ENCODE results near the gene ANO4. TPM values are rescaled to one million over a fixed set of nuclear protein-coding genes. Genes with fewer than 3 reads are reported as not detected.

ANO4 gene
- total RNA-seq, 3 donors from 2014 or later (not counting 1 experiment from before 2014, with no cell fraction given): not detected

- Mint-ChIP-seq H3K27ac (no peak overlapping the region), H3K9me3 (peaks cover 9 to 14% of the 10 kb centered on the region in 2 donors), H3K4me1 (no peaks in the 10 kb centered on the region), H3K36me3 (no peaks in the 10 kb centered on the region), H3K27me3 (ENCODE audit: low read depth in 2 of 2) (no peaks in the 10 kb centered on the region), H3K4me3 (no peak overlapping the region)
- Histone ChIP-seq H3K27ac (ENCODE audit: low read length) (no peak overlapping the region), H3K27me3 (ENCODE audit: control insufficient read depth, insufficient read depth, low read length) (no peaks in the 10 kb centered on the region), H3K9me3 (ENCODE audit: control insufficient read depth, insufficient read depth, low read length) (no peaks in the 10 kb centered on the region), H3K4me1 (ENCODE audit: control insufficient read depth, insufficient read depth, low read length) (no peaks in the 10 kb centered on the region), H3K4me3 (ENCODE audit: low read length) (no peak overlapping the region), H3K36me3 (ENCODE audit: control insufficient read depth, insufficient read depth, low read length) (no peaks in the 10 kb centered on the region)
- TF ChIP-seq CTCF (IDR thresholded peaks at IDR 0.05): no peak
- ATAC-seq (no peak), DNase-seq (no peak)
- 84% methylated on average over 3 of the region's 4 CpGs for WGBS (ENCODE audit: insufficient coverage)
- intact Hi-C loops (cut with micrococcal nuclease): no loop called here
Observed at GRCh38 chr12:100995771-100996170, 201.2 kb downstream of the ANO4 start.

GRCh38 chr12:101001669-101002068 lies 207.1 kb downstream of the ANO4 start:
- no peaks in the 10 kb centered on the region for H3K27me3 ChIP-seq (ENCODE audit: control insufficient read depth, insufficient read depth, low read length)
- H3K4me3 ChIP-seq (ENCODE audit: low read length): no peak overlapping the region
- H3K36me3 ChIP-seq (ENCODE audit: control insufficient read depth, insufficient read depth, low read length): no peaks in the 10 kb centered on the region
- H3K4me1 Mint-ChIP-seq: no peaks in the 10 kb centered on the region
- H3K36me3 Mint-ChIP-seq: no peaks in the 10 kb centered on the region
- H3K27ac Mint-ChIP-seq: no peak overlapping the region
- 77% methylated on average over 5 of the region's 5 CpGs for WGBS (ENCODE audit: insufficient coverage)
- H3K27me3 Mint-ChIP-seq (ENCODE audit: low read depth in 2 of 2): no peaks in the 10 kb centered on the region
- no peak overlapping the region for H3K4me3 Mint-ChIP-seq
- no peak overlapping the region for H3K27ac ChIP-seq (ENCODE audit: low read length)
- H3K9me3 Mint-ChIP-seq: peaks cover 14 to 18% of the 10 kb centered on the region in 2 donors
- no peaks in the 10 kb centered on the region for H3K9me3 ChIP-seq (ENCODE audit: control insufficient read depth, insufficient read depth, low read length)
- DNase-seq: no peak
- no peak for ATAC-seq
- TF ChIP-seq CTCF (IDR thresholded peaks at IDR 0.05): no peak
- intact Hi-C loops (cut with micrococcal nuclease): no loop called here
- H3K4me1 ChIP-seq (ENCODE audit: control insufficient read depth, insufficient read depth, low read length): no peaks in the 10 kb centered on the region

GRCh38 chr12:101002696-101003419 lies 208.3 kb downstream of the ANO4 start:
- intact Hi-C loops (cut with micrococcal nuclease): no loop called here

More at GRCh38 chr12:101002696-101003419, 208.3 kb downstream of the ANO4 start:
- ATAC-seq (no peak), DNase-seq (no peak)
- Mint-ChIP-seq H3K9me3 (peaks cover 14 to 18% of the 10 kb centered on the region in 2 donors), H3K4me1 (no peaks in the 10 kb centered on the region), H3K27me3 (ENCODE audit: low read depth in 2 of 2) (no peaks in the 10 kb centered on the region), H3K4me3 (no peak overlapping the region), H3K27ac (no peak overlapping the region), H3K36me3 (no peaks in the 10 kb centered on the region)
- no peaks in the 10 kb centered on the region for H3K9me3 ChIP-seq (ENCODE audit: control insufficient read depth, insufficient read depth, low read length)
- H3K4me1 ChIP-seq (ENCODE audit: control insufficient read depth, insufficient read depth, low read length): no peaks in the 10 kb centered on the region
- no peaks in the 10 kb centered on the region for H3K36me3 ChIP-seq (ENCODE audit: control insufficient read depth, insufficient read depth, low read length)
- no peak overlapping the region for H3K27ac ChIP-seq (ENCODE audit: low read length)
- TF ChIP-seq CTCF (IDR thresholded peaks at IDR 0.05): no peak
- H3K4me3 ChIP-seq (ENCODE audit: low read length): no peak overlapping the region
- WGBS (ENCODE audit: insufficient coverage): 71% methylated on average over 3 of the region's 3 CpGs
- H3K27me3 ChIP-seq (ENCODE audit: control insufficient read depth, insufficient read depth, low read length): no peaks in the 10 kb centered on the region

Data from natural killer cell (primary cell).